GM12801 (cell line): ENCODE data around the gene ANKS1B.

Experiments used
- CTCF ChIP-seq: IDR thresholded peaks from one replicate; pipeline ENCODE4 v1.5.1; 2011; ENCODE audit warnings: control low read depth; ENCODE audit not compliant: insufficient read length; ENCODE audit errors: extremely low read depth

The ANKS1B gene

GRCh38 chr12:98741196-98741555 is 1243.6 kb downstream of the ANKS1B start:
- TF ChIP-seq CTCF, result no peak

GRCh38 chr12:98740751-98741150 is 1244.0 kb downstream of the ANKS1B start:
- TF ChIP-seq CTCF, result no peak

DNA sequence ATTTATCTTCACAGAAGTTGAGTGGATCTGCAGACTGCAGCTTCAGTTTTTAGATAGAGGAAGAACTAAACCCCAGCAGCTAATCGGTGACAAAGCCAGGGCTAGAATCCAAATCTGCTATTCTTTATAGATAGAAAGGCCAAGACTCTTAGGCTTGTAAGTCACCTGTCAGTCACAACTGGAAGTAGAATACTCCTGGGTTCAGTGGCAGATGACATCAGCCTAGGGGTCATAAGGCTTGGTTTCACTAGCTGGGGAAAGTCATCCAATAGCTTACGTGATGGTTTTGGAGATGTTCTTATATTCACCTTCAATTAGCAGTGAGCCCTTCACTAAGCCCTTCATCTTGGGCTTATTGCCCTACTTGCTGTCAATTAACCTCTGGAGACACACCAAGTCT is 1246.2 kb downstream of the ANKS1B start:
- TF ChIP-seq CTCF, result no peak

DNA sequence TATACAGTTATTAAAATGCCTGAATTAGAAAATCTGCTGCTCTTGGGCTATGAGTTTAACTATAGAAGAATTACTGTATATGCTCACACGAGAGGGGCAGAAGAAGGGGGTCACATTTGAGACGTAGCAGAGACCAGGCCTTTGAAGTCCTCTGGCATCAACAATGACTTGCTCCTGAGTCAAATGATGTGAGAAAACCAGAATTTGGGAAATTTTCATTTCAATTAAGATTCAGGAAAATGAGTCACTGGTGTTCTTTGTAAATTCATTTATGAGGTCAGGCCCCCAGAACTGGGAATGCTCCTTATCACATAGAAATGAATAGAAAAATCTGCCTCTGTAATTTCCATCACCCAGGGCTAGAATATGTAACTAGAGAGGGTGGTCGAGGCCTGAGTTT is 1246.7 kb downstream of the ANKS1B start:
- no peak for TF ChIP-seq CTCF

GRCh38 chr12:98737322-98737712 is 1247.4 kb downstream of the ANKS1B start:
- TF ChIP-seq CTCF, result no peak

DNA sequence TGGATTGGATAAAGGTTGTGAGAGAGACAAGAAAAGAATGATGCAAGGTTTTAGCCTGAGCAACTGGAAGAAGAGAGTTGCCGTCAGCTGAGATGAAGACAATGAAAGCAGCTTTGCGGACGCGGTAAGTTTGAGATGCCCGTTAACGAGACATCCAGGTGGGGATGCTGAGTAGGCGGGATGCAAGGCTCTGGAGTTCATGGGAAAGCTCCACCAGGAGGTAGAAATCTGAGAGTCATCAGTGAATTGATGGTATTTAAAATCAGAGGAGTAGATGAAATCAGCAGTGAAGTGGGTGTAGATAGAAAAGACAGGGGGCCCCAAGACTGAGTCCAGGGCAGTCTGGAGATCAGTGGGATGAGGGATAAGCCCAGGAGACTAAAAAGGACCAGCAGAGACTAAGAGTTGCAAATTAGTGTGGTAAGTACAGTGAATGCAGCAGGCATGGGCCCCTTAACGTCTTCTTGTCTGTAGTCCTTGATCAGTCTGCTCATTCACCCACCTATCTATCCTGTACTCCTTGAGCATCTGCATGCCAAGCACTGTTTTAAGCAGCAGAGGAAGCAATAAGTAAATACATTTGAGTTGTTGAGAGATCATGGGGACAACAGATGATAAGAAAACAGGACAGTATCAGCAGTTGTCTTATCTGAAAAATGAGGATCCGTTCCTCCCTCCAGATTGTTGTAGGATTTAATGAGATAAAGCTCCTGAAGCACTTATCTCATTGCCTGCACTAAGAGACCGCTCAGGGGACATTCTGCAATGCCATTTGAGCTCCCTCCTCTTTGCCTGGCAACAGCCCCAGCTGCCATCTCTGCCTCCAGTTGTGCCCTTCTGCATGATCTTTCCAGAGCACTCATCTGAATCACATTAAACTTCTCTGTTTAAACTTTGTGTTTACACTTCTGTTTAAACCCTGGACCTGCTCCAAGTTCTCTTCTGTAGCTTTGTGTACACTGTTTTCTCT is 1248.1 kb downstream of the ANKS1B start:
- no peak for TF ChIP-seq CTCF

DNA sequence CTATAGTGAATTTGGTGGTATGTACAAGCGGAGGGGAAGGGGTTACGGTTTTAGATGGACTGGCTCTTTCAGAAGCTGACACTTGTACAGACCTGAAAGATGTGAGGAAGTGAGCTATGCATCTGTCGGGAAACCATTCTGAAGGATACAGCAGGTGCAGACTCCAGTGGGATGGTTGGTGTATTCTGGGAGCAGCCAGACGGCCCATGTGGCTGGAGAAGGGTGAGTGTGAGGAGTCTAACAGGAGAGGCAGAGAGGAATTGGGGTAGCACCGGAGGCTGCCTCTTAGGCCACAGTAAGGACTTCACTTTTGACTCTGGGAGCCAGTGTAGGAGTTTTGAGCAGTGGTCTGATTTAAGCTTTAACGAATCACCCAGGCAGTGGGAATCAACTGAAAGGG is 1248.9 kb downstream of the ANKS1B start:
- TF ChIP-seq CTCF, result no peak
